Measurements from ENCODE around the gene BTBD9. TPM values are rescaled to one million over a fixed set of nuclear protein-coding genes. Genes with fewer than 3 reads are reported as not detected.
A peak's percentile ranks its signal among the peaks of the same experiment; 100 is the strongest.
"Not testable (repeated sequence)": the region's sequence is repeated elsewhere in the genome, so short reads cannot be mapped to it uniquely, and the experiment has no call there.

BTBD9 gene
- total RNA-seq, 1 donor from 2014 or later: 23.0 TPM

- no peak overlapping the region for H3K27ac Mint-ChIP-seq
- peaks cover 35% of the 10 kb centered on the region for H3K36me3 Mint-ChIP-seq
- H3K9me3 Mint-ChIP-seq: peaks cover 19% of the 10 kb centered on the region
- no peak for TF ChIP-seq CTCF (IDR thresholded peaks at IDR 0.05; ENCODE audit: unreplicated experiment)
- H3K4me3 Mint-ChIP-seq: no peak overlapping the region
- H3K27me3 Mint-ChIP-seq (ENCODE audit: low read depth): no peaks in the 10 kb centered on the region
- H3K4me1 Mint-ChIP-seq: peaks cover 7% of the 10 kb centered on the region
- no peak for DNase-seq (ENCODE audit: low spot score in 2 of 2, unreplicated experiment in 2 of 2)
These were observed 505.6 kb downstream of the BTBD9 start for GRCh38 chr6:38133932-38134703.

- no peak for DNase-seq (ENCODE audit: low spot score in 2 of 2, unreplicated experiment in 2 of 2)
- no peak for TF ChIP-seq CTCF (IDR thresholded peaks at IDR 0.05; ENCODE audit: unreplicated experiment)
- H3K4me3 Mint-ChIP-seq: no peak overlapping the region
- no peak overlapping the region for H3K27ac Mint-ChIP-seq
- H3K36me3 Mint-ChIP-seq: peaks cover 50% of the 10 kb centered on the region
- H3K4me1 Mint-ChIP-seq: no peaks in the 10 kb centered on the region
- peaks cover 40% of the 10 kb centered on the region for H3K9me3 Mint-ChIP-seq
- no peaks in the 10 kb centered on the region for H3K27me3 Mint-ChIP-seq (ENCODE audit: low read depth)
These were observed 508.2 kb downstream of the BTBD9 start for GRCh38 chr6:38131527-38131965.

- Mint-ChIP-seq H3K27ac (no peak overlapping the region), H3K4me3 (no peak overlapping the region), H3K27me3 (ENCODE audit: low read depth) (no peaks in the 10 kb centered on the region), H3K36me3 (peaks cover 63% of the 10 kb centered on the region), H3K9me3 (peaks cover 47% of the 10 kb centered on the region), H3K4me1 (no peaks in the 10 kb centered on the region)
- DNase-seq (ENCODE audit: low spot score in 2 of 2, unreplicated experiment in 2 of 2): no peak
- no peak for TF ChIP-seq CTCF (IDR thresholded peaks at IDR 0.05; ENCODE audit: unreplicated experiment)
These were observed 512.4 kb downstream of the BTBD9 start for GRCh38 chr6:38127284-38127683.

GRCh38 chr6:38124224-38124926, 515.4 kb downstream of the BTBD9 start:
- peaks cover 31% of the 10 kb centered on the region for H3K9me3 Mint-ChIP-seq
- H3K36me3 Mint-ChIP-seq: peaks cover 58% of the 10 kb centered on the region
- peaks cover 12% of the 10 kb centered on the region for H3K4me1 Mint-ChIP-seq
- H3K27ac Mint-ChIP-seq; DNase-seq (ENCODE audit: low spot score in 2 of 2, unreplicated experiment in 2 of 2); H3K27me3 Mint-ChIP-seq (ENCODE audit: low read depth); H3K4me3 Mint-ChIP-seq: not testable (repeated sequence)

GRCh38 chr6:38119516-38119915, 520.2 kb downstream of the BTBD9 start:
- peaks cover 22% of the 10 kb centered on the region for H3K36me3 Mint-ChIP-seq
- peak overlapping the region; percentile 19 for H3K27ac Mint-ChIP-seq

More at GRCh38 chr6:38119516-38119915, 520.2 kb downstream of the BTBD9 start:
- no peak for DNase-seq (ENCODE audit: low spot score in 2 of 2, unreplicated experiment in 2 of 2)
- Mint-ChIP-seq H3K27me3 (ENCODE audit: low read depth) (no peaks in the 10 kb centered on the region), H3K4me1 (peaks cover 20% of the 10 kb centered on the region), H3K4me3 (no peak overlapping the region), H3K9me3 (no peaks in the 10 kb centered on the region)
- TF ChIP-seq CTCF (IDR thresholded peaks at IDR 0.05; ENCODE audit: unreplicated experiment): no peak

Measured in mesothelial cell of epicardium (in vitro differentiated cells).